Activated naive CD4-positive, alpha-beta T cell treated with anti-CD3 and anti-CD28 coated beads, Interleukin-2, amount 50 U/mL, for 72 hours (primary cell): ENCODE data around the gene NSD2. TPM values are rescaled to one million over a fixed set of nuclear protein-coding genes. Genes with fewer than 3 reads are reported as not detected.
A peak's percentile ranks its signal among the peaks of the same experiment; 100 is the strongest.
"Not testable (repeated sequence)": the region's sequence is repeated elsewhere in the genome, so short reads cannot be mapped to it uniquely, and the experiment has no call there.

Experiments
- ATAC-seq, 2 donors: fragments of 150-1000 bp; cut with Tn5 transposase; 2 replicates each; pipeline ENCODE4 v1.10.0; 2021; ENCODE audit warnings: mild to moderate bottlenecking in 2 of 2, moderate library complexity in 2 of 2
- DNase-seq, 2 donors: peaks; one replicate each; pipeline ENCODE4 v3.0.0; 2021 to 2022; ENCODE audit warnings: low spot score in 2 of 2
- H3K27ac Mint-ChIP-seq, 2 donors: one replicate each; pipeline ENCODE4 v1.8.0; 2022; ENCODE audit warnings: mild to moderate bottlenecking in 2 of 2, mixed read lengths in 2 of 2
- H3K36me3 Mint-ChIP-seq, 2 donors: one replicate each; pipeline ENCODE4 v1.8.0; 2022; ENCODE audit warnings: mixed read lengths in 2 of 2
- H3K9me3 Mint-ChIP-seq, 2 donors: one replicate each; pipeline ENCODE4 v1.8.0; 2022; ENCODE audit warnings: mixed read lengths in 2 of 2
- total RNA-seq, 2 donors: library from RNA; stranded (reverse); gene quantifications; one replicate each; pipeline ENCODE4 v1.2.3, GENCODE V29; 2022

The NSD2 gene
- 100 to 1,000 TPM; 233 to 254 TPM for total RNA-seq

DNA sequence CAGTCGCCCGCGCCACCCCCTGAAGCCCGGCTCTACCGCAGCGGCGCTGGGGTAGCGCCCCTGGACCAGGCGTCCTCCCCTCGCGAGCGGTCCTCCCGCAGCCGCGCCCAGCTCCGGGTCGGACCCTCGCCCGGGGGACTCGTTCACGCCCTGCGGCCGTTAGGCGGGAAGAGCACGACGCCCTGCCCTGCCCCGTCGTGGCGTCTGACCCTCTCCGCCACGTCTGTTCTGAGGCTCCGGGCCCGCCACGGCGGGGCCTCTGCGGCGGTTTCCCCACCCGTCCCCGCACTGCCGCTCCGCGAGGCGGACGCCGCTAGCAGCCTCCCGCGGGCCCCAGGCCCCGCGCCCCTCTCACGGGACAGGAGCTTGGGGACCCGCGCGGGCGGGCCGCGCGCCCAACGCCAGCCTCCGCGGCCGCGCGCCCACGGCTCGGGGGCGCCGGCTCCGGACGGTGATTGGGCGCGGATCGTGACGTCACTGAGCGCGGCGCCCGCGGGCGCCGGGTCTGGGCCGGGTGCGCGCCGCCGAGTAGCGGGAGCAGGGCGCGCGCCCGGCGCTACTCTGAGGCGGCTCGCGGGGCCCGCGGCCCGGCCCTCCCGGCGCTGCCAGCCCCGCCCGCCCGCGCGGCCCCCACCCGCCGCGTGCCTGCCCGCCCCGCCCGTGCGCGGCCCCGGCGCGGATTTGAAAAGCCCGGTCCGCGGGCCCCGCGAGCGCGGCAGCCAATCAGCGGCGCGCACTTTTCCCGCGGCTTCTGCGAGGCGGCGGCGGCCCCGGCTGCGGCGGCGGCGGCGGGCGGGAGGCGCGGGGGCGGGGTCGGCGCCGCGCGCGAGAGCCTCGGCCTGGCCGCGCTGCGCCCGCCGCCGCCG lies at the start of gene NSD2:
Gene NSD2 (plus strand): TSS at position 816 of the 866 bp plus-strand sequence. CDS start 29,262 bp downstream, outside the sequence.
- ATAC-seq = peak; percentile 66 to 74
- DNase-seq = peak; percentile 90 to 94
- Mint-ChIP-seq H3K9me3 (no peaks in the 10 kb centered on the region), H3K27ac (peak within 1 kb of the TSS; percentile 91 to 100), H3K36me3 (peaks cover 6 to 22% of the 10 kb centered on the region in 2 donors)

DNA sequence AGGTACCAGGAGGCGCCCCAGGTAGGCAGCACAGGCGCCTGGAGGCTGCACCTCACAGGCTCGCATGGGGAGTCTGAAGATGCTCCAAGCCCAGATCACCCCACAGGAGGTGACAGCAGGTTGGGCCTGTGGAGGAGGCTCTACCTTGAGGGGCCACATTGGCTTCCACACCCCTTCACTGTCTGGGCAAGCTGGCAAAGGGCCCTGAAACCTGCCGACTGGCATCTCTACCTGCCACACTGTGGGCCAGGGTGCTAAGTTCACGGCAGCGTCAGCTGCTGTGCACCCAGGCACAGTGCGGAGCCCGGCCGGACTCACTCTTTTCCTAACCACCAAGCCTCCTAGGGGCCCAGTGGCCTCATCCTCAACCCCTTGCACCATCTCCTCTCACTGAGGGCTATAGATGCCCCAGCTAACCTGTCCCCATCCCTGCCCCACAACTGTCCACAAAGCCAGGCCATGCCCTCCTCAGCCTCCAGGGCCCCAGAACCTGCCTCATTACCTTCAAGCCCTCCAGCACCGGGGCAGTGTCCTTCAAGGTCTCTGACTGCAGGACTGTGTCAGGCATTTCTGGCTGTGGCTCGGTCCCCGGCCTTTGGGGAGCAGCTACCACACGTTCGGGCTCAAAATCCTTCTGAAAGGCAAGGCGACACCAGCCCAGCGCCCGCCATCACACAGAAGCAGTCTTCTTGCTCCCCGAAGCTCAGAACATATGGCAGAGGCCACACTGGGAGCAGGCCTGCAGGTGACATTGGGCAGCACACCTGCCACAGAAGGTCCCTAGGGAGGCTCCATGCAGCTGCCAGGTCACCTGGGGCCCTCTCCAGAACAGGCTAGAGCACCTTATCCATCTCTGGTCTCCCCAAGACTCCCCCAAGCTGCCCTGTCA lies 49.3 kb upstream of the NSD2 start:
- Mint-ChIP-seq H3K9me3 (no peaks in the 10 kb centered on the region), H3K36me3 (no peaks in the 10 kb centered on the region), H3K27ac (peak overlapping the region in 1 of 2 donors; percentile 50)
- ATAC-seq (no peak), DNase-seq (no peak)

DNA sequence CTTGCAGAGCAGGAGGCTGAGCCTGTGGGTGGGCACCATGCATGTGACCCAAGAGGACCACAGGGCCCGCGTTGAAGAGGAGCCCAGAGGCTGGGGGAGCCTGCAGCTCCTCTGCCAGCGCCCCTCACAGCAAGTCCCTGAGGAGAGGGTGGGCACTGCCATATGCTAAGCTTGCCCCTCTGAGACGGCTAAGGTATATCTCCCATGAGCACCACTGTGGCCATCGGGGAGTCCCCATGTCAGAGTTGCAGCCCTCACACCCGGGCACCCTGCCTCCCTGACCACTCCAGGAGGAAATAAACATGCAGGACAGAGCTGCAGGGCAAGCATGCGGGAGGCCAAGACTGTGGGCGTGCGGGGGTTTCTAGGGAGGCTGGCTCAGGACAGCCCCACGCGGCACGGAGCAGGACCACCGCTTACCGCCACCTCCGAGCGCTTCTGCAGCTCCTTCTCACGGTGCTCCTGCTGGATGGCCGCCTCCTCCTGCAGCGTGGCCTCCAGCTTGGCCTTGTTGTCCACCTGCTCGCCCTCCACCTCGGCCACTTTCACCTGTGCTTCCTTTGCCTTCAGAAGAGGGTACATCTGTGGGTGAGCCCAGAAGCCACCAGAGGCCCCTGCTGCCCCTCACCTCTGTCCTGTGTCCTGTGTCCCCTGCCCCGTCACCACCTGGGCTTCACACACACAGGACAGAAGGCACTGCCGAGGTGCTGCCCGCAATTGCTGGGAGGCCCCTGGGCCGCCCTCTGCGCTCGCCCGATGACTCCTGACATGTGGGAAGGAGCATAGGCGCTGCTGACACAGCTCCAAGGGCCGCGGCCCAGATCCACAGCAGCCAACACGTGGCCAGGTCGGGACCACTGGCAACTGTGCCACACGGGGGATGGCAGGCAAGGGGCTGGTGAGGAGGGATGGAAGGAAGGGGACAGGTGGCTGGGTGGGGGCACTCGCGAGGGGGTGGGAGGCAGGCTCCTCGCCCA lies 48.3 kb upstream of the NSD2 start:
- DNase-seq (no peak), ATAC-seq (no peak)
- Mint-ChIP-seq H3K9me3 (no peaks in the 10 kb centered on the region), H3K36me3 (no peaks in the 10 kb centered on the region), H3K27ac (no peak overlapping the region)

DNA sequence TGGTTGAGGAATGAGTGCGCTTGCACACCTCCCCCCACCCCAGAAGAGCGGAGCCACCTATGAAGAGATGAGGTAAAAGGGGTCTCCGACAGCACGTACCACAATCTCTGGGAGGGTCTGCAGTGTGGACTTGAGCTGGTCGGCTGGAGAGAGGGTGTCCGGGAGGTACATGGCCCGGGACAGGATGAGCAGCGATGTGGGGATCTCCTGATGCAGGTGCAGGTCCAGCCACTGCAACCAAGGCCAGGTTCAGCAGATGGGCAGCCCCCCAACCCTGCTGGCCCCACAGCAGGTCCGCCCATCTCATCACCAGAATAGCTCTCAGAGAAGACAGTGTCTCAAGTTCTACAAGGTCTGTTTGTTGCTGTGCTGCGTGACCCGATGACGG lies 47.7 kb upstream of the NSD2 start:
- H3K9me3 Mint-ChIP-seq = no peaks in the 10 kb centered on the region
- DNase-seq = no peak
- no peak for ATAC-seq
- H3K36me3 Mint-ChIP-seq = no peaks in the 10 kb centered on the region
- no peak overlapping the region for H3K27ac Mint-ChIP-seq

DNA sequence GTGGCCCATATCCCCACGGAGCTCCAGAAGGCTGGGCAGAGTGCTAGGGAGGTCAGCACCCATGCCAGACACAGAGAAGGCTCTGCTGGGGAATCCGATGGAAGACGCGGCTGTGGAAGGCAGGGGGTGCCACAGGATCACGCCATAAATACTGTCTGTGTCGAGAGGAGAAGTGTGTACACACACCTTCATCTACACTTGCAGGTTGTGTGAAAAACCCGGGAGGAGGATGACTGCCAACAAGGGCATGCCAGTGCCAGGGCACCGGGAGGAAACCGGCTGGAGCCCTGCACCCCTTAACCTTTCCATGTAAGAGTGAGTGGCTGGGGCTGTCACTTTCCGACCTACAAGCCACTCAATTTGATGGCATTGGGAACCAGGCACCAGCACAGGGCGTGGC lies 46.4 kb upstream of the NSD2 start:
- Mint-ChIP-seq H3K27ac (peak overlapping the region in 1 of 2 donors; percentile 23), H3K9me3 (no peaks in the 10 kb centered on the region), H3K36me3 (peaks cover 3 to 4% of the 10 kb centered on the region in 2 donors)
- ATAC-seq (no peak), DNase-seq (no peak)

DNA sequence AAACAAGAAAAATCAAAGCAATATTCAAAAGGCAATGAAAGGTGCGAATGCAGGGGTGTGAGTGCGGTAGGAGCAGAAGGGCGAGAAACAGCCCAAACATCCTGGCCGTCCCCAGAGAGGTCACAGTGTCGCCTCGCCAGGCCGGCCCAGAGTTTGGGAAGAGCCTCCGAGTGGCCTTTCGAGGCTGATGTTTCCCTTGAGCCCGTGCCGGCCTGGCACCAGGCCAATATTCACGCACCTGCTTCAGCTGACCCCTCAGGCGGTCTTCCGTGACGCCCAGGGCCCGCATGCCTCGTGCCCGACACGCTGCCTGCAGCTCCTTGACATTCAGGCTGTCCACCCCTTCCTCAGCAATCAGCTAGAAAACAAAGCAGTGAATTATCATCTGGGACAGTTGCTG lies 45.9 kb upstream of the NSD2 start:
- no peak for ATAC-seq
- peaks cover 4 to 6% of the 10 kb centered on the region in 2 donors for H3K36me3 Mint-ChIP-seq
- H3K27ac Mint-ChIP-seq = peak overlapping the region in 1 of 2 donors; percentile 23
- no peak for DNase-seq
- H3K9me3 Mint-ChIP-seq = no peaks in the 10 kb centered on the region

DNA sequence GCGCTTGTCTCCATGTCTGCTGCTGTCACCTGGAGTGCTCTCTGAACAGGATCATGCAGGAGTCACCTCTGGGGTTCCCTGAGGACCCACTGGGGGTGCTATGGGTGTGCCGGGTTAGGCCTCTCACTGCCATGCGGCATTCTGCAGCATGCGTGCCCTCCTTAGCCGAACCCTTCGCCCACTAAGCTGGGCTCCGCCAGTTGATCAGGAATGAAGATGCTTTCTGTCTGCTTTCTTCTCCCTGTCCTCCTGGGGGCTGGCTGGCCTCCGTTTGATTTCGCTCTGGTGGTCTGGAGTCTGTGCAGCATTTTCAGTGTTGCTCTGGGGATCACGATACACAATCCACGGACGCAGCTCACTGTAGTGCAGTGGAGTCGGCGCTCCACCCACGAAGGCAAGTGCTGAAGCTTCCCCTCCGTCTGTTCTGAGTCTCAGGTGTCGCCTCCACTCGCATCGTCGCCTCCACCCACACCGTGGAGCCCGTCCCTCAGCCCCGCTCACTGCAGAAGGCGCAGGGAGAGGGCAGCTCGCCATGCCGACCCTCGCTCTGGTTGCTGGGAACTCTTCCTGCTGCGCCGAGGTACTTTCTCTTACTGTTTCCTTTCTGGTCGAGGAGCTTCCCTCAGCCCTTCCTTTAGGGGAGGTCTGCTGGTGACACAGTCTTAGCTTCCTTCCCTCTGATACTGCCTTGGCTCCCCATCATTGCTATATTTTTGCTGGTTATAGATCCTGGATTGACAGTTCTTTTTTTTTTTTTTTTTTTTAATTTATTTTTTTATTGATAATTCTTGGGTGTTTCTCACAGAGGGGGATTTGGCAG lies 44.5 kb upstream of the NSD2 start:
- DNase-seq (no peak), ATAC-seq (no peak)
- peaks cover 4 to 10% of the 10 kb centered on the region in 2 donors for H3K36me3 Mint-ChIP-seq
- no peak overlapping the region for H3K27ac Mint-ChIP-seq
- H3K9me3 Mint-ChIP-seq = no peaks in the 10 kb centered on the region

DNA sequence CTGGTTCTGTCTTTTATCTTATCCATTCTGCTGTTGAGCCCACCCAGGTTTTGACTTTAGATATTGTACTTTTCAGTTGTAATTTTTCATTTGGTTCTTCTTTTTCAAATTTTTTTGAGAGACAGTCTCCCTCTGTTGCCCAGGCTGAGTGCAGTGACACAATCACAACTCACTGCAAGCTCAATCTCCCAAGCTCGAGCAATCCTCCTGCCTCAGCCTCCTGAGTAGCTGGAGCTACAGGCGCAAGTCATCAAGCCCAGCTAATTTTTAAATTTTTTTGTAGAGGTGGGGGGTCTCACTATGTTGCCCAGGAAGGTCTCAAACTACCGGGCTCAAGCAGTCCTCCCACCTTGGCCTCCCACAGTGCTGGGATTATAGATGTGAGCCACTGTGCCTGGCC lies 41.0 kb upstream of the NSD2 start:
- no peak for ATAC-seq
- H3K36me3 Mint-ChIP-seq = peaks cover 4 to 18% of the 10 kb centered on the region in 2 donors
- peak overlapping the region; percentile 15 to 32 for H3K27ac Mint-ChIP-seq
- no peak for DNase-seq
- no peaks in the 10 kb centered on the region for H3K9me3 Mint-ChIP-seq

DNA sequence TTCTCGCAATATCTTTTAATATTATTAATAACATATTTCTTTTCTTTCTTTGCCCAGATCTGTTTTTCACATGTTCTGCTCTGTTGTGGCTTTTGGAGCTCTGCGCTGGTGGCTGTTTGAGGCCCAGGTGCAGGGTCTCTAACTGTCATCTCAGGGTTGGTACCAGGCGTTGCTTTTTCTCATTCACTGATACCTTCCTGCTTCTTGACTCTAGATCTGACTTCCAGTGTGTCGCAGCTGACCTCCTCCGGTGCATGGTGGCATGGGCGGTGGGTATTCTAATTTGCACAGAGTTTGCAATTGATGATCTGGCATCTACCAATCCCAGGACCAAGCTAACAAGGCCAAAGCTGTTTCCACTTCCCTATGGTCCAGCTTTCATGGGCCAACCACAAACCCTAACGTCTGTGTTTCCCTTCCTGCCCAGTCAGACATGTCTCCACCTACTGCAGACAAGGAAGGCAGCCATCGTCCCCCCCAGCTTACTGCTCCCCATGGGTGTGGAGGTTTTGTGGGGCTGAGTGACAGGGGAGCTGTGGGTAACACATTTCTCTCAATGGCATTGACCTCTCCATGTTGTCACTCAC lies 40.5 kb upstream of the NSD2 start:
- DNase-seq = no peak
- peaks cover 4 to 18% of the 10 kb centered on the region in 2 donors for H3K36me3 Mint-ChIP-seq
- no peaks in the 10 kb centered on the region for H3K9me3 Mint-ChIP-seq
- H3K27ac Mint-ChIP-seq = peak overlapping the region in 1 of 2 donors; percentile 44
- no peak for ATAC-seq

DNA sequence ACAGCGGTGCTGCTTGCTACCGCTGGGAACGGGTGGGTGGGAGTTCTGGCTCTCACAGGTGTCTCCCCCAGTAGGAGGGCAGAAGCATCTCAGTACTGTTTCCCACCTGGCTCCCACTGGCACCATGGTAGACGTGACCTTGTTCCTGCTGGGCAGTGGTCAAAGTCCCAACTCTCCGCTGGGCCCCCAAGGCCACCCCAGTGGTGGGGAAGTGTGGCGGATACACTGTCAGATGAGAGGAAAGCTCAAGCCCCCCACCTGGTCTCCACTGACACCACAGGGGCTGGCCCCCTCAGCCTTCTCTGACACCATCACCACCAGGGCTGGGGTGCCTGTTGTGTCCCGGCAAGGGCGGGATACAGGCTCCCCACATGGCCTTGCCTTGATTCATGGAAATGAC lies 39.9 kb upstream of the NSD2 start:
- Mint-ChIP-seq H3K36me3 (peaks cover 4 to 18% of the 10 kb centered on the region in 2 donors), H3K9me3 (no peaks in the 10 kb centered on the region), H3K27ac (peak overlapping the region; percentile 44 to 63)
- no peak for ATAC-seq
- DNase-seq = no peak

DNA sequence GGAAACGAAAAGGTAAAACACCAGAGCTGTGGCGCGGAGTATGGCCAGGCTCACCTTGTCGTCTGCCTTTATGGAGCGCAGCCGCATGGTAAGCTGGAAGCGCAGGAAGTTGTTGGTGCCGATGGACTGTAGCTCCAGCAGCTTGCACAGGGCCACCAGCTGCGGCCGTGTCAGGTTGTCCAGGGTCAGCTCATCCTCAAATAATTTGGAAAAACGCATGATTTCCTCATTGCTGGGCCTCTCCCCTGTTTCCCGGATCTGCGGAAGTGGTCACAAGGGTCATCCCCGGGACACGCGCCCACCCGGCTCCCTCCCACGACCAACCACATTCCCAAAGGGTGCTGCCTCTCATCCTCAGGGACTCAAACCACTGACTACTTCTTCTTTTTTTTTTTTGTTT lies 38.5 kb upstream of the NSD2 start:
- H3K9me3 Mint-ChIP-seq = no peaks in the 10 kb centered on the region
- H3K36me3 Mint-ChIP-seq = peaks cover 4 to 18% of the 10 kb centered on the region in 2 donors
- ATAC-seq = no peak
- H3K27ac Mint-ChIP-seq = no peak overlapping the region
- no peak for DNase-seq

DNA sequence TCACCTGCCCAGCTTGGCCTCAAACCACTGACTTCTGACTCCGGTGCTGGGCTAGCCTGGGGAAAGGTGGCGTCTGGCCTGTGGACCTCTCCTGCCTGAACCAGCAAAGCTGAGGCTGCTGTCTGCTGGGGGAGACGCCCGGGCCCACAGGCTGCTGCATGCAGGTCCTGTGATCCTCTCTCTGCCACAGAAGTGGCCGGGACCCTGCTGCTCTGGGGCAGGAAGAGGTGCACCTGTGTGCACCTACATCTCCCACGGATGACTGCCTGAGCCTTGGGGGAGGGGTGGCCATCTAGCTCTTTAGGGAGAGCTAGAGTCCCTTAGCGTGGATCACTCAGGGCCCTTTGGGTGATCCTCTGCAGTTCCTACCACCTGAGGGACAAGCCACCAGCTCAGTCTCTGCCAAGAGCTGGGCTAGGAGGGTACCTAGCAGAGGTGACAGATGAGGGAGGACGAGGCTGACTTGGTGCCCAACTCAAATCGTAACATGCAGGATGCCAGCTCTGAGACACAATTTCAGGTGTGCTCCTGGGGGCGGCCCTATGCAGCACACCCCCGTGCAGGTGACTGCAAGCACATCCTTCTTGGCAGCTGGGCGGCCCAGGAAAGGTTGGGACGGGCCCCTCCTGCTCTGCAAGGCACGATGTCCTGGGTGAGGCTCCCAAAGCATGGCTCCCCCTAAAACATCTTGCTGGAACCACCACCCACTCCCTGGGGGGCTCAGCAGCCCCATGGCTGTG lies 37.7 kb upstream of the NSD2 start:
- Mint-ChIP-seq H3K9me3 (no peaks in the 10 kb centered on the region), H3K27ac (no peak overlapping the region), H3K36me3 (peaks cover 4 to 18% of the 10 kb centered on the region in 2 donors)
- ATAC-seq (no peak), DNase-seq (no peak)

DNA sequence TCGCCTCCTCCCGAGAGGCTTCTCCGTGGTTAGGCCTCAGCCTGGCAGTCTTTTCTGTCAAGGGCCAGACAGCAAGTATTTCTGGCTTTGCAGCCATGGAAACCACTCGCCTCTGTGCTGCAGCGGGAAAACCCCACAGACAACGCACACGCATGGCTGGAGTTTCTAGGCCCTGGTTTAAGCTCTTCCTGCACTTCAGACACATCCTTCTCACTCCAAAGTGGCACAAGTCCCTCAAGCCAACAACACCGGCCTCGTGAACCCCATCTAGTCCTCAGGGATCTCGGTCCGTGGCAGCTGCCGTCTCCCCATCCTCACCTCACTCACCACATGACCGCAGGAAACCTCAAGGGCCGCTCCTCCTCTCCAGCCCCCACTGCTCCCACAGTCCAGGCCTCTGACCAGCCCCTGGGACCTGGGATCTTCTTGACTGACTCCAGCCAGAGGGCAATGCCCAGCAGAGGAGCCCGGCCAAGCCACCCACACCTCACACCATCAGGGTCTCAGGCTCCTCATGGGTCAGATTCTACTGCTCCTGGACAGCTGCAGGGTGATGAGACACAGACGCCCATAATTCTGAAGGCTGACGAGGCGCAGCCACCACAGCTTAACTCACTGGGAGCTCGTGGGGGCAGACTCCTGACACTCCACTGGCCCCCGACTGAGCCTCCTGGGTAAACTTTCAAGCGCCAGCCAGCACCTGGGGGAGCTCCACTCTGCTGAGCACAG lies 37.0 kb upstream of the NSD2 start:
- ATAC-seq (no peak), DNase-seq (no peak)
- H3K9me3 Mint-ChIP-seq = no peaks in the 10 kb centered on the region
- peaks cover 4 to 18% of the 10 kb centered on the region in 2 donors for H3K36me3 Mint-ChIP-seq
- H3K27ac Mint-ChIP-seq = peak overlapping the region; percentile 26 to 80

DNA sequence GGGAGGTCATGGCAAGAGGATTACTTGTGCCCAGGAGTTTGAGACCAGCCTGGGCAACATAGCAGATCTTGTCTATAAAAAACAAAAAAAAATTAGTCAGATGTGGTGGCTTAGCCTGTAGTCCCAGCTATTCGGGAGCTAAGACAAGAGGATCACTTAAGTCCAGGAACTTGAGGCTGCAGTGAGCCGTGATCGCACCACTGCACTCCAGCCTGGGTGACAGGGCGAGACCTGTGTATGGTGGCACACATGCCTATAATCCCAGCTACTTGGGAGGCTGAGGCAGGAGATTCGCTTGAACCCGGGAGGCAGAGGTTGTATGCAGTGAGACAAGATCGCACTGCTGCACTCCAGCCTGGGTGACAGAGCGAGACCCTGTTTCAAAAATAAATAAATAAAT lies 35.4 kb upstream of the NSD2 start:
- ATAC-seq, H3K9me3 Mint-ChIP-seq, H3K27ac Mint-ChIP-seq, DNase-seq: not testable (repeated sequence)
- H3K36me3 Mint-ChIP-seq = peaks cover 0 to 12% of the 10 kb centered on the region in 2 donors
